SH-SY5Y (cell line): Measurements from ENCODE around the gene LMF1.

Experiments used
- GATA2 ChIP-seq: IDR thresholded peaks from 2 replicates; pipeline ENCODE4 v1.6.1; 2011; ENCODE audit warnings: mild to moderate bottlenecking, low read depth, low read length
- GATA3 ChIP-seq: IDR thresholded peaks from 2 replicates; pipeline ENCODE4 v1.6.1; 2011; ENCODE audit warnings: low read depth, mild to moderate bottlenecking, low read length, moderate library complexity

DNA sequence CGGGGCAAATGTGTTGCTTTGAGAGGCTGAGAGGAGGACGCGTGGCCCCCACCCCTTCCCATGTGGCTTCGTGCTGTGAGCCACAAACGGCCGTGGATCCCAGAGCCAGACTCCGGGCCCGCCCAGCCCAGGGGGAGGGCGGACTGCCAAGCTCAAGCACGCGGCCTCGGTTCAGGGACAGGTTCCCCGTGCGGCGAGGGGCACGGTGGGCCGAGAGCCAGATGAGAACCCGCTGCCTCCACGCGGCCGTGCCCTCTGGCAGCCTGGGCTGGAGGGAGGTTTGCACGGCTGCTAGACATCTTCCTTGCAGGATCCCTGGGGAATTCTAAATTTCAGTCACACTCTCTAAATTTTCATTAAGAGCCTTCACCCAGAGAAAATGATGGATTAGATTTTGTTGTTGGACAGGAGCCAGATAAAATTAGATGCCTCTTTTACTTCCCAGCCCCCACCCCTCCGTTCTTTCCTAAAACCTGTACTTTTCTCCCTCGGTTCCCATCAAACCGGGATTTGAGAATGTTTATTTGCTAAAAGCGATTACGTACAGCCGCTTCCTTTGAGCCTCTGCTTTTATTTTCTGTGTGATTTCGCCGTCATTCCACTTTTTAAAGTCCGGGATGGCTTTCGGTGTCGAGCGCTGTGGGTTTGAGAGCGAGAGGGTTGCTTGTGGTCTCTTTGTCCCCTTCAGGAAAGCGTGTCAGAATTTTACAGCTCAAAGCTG is 145.3 kb downstream of the LMF1 start:
- TF ChIP-seq GATA2 (no peak), GATA3 (no peak)
